ENCODE measurements around the gene INTS7.
A peak's percentile ranks its signal among the peaks of the same experiment; 100 is the strongest.

Gene INTS7, protein sequence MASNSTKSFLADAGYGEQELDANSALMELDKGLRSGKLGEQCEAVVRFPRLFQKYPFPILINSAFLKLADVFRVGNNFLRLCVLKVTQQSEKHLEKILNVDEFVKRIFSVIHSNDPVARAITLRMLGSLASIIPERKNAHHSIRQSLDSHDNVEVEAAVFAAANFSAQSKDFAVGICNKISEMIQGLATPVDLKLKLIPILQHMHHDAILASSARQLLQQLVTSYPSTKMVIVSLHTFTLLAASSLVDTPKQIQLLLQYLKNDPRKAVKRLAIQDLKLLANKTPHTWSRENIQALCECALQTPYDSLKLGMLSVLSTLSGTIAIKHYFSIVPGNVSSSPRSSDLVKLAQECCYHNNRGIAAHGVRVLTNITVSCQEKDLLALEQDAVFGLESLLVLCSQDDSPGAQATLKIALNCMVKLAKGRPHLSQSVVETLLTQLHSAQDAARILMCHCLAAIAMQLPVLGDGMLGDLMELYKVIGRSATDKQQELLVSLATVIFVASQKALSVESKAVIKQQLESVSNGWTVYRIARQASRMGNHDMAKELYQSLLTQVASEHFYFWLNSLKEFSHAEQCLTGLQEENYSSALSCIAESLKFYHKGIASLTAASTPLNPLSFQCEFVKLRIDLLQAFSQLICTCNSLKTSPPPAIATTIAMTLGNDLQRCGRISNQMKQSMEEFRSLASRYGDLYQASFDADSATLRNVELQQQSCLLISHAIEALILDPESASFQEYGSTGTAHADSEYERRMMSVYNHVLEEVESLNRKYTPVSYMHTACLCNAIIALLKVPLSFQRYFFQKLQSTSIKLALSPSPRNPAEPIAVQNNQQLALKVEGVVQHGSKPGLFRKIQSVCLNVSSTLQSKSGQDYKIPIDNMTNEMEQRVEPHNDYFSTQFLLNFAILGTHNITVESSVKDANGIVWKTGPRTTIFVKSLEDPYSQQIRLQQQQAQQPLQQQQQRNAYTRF

DNA sequence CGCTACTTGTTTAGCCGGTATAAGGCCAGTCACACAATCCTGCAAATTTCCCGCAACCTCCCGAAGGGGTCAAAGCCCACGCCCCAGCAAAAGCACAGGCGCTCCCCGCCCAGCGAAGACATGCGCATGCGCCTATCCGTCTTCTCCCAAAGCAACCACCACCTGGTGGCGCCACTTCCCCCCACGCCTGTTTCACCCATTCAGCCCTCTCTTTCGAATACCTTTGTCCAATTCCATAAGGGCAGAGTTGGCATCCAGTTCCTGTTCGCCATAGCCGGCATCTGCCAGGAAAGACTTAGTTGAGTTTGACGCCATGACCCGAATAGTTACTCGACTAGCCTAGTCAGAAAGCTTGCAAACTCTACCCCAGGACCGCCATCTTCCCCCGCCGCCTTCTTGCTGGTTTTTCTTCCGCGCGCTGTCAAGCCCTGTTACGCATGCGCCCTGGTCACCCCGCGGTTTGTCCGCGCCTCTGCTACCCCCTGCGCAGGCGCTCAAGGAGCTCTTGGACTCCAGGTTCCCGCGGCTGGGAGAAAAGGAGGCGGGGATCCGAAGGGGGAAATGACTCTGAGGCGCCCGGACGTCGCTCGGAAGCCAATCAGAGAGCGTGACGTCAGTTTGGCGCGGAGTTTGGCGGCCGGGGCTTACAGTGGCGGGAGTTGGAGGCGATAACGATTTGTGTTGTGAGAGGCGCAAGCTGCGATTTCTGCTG is at the start of gene INTS7, which contains the start of gene DTL:
TSS of gene INTS7 (minus strand) at position 435 of the 712 bp plus-strand sequence. CDS start at position 315, 120 bp downstream.
TSS of gene DTL (plus strand) at position 626 of the 712 bp plus-strand sequence. CDS start 143 bp downstream, outside the sequence.
- peak; percentile 99 for DNase-seq

DNA sequence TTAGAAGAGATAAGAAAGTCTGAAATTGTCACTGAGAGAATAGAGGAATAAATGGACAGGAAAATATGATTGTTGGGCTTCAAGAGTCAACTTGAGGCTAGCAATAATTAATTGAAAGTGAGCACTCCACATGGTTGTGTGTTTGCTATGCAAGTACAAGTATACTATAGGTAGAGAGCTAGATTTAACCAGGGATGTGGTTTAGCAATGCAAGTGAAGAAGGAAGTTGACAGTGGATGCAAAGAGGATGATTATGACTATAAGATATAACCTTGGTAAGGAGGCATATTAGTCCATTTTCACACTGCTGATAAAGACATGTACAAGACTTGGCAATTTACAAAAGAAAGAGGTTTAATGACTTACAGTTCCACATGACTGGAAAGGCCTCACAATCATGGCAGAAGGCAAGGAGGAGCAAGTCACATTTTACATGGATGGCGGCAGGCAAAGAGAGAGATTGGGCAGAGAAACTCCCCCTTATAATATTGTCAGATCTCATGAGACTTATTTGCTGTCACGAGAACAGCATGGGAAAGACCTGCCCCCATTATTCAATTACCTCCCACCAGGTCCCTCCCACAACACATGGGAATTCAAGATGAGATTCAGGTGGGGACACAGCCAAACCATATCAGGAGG is 47.5 kb upstream of the INTS7 start:
- DNase-seq, result no peak

DNA sequence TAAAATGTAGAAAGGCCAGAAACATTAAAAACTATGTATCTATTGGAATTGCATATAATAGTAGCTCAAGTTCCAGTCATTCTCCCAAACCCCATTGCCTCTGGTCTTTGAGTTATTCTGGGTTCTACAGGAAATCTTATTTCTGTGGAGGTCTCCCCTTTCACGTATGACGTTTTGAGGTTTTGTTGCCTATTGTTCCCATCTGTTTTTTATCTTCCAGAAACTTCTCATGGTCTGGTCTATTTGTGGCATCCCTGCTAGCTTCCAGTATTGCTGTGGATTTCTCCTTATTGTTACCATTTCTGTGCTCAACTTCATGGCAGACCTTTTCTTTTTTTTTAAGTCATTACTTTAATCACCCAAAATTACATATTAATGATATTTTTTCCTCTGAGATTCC is 43.5 kb upstream of the INTS7 start:
- no peak for DNase-seq

DNA sequence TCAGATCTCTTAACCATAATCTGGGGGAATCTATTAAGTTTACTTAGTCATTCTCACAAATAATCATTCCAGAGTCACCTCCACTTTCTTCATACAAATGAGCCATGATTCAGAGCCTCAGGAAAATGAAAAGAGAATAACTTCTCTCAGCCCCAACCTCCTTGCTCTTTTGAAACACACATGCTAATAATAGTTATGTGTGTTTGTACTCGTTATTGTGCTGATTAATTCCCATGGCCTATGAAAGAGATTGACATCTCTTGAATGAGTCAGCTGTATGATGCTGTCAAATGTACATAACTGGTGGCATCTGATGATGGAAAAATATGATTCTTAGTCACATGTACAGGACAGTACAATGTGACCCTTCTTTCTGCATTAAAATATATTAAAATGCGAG is 41.7 kb upstream of the INTS7 start:
- DNase-seq, result no peak

DNA sequence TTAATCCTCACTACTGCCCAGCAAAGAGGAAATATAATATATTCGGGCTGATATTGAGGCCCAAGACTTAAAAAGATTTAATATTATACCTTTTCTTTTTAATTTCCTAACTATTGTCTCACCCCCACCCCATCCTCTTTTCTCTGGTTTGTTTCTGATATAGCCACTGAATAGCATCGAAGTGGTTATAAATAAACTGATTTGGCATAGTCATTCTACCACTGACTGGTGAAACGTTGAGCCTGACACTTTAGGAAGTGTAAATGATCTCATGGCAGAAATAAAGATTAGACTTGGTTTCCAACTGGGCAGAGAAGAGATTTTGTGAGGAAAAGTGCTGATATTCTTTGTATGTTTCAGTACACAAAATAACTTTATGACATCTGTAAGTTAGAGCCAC is 39.5 kb upstream of the INTS7 start:
- no peak for DNase-seq

DNA sequence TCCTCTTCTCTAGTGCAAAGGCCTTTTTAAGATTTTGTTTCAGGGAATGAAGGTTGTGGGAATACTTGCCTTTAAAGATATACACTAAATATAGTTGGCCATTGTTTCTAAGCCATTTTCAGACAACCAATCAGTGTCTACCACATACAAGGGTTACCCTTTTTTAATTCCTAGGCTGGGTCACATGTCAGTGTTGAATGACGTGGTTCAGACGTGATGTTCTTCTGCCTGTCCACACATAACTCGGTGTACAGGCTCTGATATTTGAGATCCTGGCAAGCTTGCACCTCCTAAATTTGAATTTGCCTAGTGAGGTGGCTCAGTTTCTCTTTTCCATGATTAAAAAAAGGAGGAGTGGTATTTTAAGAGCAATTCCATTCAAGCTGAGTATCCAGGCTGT is 39.0 kb upstream of the INTS7 start:
- no peak for DNase-seq

DNA sequence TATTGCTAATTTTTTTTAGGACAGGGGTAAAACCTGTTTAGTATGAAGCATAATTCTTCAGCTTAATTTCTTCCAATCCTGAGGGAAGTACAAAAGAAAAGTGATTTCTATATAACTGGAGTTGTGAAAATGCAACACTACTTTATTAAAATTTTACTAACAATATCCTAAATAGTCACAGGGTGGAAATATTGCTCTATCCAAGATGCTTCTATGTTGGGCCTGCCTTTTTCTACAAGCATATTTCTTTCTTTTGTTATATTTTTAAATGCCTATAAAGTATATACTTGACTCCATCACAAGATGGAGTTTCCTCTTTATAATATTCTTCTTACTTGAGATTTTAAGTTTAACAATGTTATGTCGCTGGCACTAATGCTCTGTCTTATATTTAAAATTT is 38.1 kb upstream of the INTS7 start:
- DNase-seq, result no peak

DNA sequence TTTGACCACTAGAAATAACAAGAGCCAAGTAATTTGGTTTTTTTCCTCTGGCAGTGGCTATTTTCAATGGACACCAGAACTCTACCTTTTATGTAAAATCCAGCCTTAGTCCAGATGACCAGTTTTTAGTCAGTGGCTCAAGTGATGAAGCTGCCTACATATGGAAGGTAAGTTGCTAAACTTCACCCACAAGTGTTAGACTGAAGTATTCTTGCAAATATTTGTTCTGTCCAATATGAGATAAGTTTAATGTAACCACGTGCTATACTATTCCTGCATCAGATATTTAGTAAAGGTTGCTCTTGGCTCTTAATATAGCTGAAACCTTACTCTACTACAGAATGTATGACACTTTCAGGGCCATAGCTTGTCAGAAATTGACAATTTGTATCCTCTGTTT is 36.7 kb upstream of the INTS7 start:
- DNase-seq, result no peak

DNA sequence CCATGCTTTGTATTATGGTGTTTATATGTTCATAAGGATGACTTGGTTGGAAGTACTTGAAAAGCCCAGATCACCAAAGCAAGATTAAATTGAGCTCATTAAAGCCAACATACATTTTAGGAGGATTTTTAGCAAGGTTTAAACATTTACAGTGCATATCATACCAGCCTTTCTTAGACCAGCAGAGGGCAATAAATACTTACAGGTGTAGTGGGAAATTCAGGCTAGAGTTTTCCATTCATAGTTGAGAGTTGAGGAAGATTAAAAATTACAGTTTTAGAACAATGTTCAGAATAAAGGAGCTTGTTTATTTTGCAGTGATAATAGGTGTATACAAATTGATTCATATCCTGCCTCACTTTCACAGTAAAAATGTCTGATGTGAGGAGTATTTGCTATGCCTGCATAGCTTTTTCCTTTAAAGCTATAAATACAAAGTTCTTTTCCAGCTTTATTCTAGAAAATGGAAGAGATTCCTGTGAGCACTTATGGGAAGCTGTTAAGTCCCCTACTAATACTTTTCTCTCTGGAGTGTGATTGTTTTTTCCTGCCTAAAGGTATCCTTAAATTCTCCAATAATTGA is 35.5 kb upstream of the INTS7 start:
- peak; percentile 65 for DNase-seq

DNA sequence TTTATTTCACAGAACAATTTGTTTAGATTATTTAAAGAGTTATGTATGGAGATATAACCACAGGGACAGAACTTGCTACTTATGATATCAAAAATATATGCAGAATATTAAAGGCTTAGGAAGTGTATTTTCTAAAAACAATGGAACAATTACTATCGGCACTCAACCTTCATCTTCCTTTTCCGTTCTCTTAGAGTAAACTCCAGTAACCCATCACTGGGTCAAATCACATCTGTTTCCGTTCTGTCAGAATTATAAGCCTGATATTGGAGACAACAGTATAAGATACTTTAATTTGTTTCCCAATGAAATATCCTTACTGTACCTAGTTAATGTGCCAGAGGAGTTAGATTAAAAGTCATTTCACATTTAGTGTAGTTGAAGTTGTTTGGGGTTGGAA is 32.4 kb upstream of the INTS7 start:
- no peak for DNase-seq

DNA sequence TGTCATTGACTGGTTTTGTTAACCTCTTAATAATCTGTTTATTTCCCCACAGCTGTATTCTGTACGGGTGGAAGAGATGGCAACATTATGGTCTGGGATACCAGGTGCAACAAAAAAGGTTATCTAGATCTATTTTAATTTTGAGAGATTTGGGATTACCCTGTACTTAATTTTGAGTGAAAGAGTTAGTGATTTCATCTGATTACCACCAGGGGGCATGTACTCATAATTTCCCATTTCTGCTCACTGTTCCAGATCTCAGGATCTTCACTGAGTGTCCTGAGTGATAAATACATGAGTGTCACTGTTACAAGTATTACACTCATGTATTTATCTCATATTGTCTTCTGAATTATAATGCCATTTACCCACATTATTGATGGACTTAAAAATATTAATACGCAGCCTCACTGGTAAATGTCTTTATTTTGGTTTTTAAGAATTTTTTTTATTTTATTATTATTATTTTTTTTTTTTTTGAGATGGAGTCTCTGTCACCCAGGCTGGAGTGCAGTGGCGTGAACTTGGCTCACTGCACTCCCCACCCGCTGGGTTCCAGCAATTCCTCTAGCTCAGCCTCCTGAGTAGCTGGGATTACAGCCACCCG is 27.6 kb upstream of the INTS7 start:
- peak; percentile 48 for DNase-seq

DNA sequence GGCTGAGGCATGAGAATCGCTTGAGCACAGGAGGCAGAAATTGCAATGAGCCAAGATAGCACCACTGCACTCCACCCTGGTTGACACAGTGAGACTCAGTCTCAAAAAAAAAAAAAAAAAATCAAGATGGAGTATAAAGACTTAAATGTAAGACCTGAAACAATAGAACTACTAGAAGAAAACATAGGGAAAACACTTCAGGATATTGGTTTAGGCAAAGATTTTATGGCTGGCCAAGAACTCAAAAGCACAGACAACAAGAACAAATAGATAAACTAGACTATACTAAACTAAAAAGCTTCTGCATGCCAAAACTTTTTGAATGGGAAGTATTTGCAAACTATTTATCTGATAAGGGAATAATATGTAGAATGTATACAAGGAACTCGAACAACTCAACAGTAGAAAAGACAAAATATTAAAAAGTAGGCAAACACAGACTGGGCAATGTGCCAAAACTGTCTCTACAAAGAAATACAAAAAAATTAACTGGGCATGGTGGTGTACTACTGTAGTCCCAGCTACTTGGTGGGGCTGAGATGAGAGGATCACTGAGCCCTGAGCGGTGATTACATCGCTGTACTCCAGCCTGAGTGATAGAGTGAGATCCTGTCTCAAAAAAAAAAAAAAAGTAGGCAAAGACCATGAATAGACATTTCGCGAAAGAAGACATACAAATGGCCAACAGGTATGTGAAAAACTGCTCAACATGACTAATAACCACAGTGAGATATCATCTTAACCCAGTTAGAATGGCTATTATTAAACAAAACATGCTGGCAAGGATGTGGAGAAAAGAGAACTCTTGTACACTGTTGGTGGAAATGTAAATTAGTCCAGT is 25.5 kb upstream of the INTS7 start:
- no peak for DNase-seq

DNA sequence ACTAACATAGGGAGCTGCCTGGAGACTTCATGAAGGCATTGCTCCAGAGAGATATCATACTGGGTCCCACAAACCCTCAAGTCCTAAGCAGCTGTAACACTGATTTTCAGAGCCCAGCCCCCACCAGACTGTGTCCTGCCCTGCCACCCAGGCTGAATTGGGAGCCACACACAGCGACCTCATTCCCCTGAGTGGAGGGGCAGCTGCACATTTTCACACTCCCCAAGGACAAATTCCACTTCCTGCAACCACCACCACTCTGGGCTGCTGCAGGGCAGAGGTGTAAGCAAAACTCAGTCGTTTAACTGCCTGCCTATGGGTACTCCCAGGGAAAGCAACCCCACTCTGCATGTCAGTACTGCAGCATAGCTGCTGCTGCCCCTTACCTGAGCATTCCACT is 20.0 kb upstream of the INTS7 start:
- DNase-seq, result no peak

DNA sequence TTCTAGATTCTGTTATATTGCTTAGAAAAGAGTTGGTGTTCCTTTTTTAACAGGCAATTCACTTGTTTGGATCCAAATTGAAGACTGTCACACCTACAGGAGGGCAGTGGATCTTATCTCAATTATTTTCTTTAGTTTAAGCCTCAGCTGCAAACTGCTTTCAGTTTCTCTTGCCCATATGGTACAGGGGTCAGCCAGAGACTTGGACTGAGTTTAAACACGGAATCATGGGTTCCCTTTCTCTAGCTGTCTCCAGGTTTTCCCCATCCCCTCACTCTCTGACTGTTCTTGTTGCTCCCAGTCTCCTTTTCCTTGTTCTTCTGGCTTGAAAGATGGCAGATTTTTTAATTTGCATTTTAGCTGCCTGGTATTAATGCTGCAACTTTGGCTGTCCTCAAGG is 18.6 kb upstream of the INTS7 start:
- DNase-seq, result no peak

DNA sequence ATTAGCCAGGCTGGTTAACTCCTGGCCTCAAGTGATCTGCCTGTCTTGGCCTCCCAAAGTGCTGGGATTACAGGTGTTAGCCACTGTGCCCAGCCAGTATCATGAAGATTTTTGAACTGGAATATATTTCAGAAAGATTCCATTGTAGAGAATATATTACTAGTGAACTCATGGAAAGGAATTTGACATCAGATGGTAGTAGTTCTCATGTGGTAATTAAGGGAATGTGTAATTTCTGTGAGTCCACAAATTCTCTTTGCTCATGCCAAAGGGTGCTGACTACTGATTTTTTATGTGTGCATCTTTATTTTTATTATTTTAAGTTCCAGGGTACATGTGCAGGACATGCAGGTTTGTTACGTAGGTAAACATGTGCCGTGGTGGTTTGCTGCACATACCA is 10.6 kb upstream of the INTS7 start:
- no peak for DNase-seq

DNA sequence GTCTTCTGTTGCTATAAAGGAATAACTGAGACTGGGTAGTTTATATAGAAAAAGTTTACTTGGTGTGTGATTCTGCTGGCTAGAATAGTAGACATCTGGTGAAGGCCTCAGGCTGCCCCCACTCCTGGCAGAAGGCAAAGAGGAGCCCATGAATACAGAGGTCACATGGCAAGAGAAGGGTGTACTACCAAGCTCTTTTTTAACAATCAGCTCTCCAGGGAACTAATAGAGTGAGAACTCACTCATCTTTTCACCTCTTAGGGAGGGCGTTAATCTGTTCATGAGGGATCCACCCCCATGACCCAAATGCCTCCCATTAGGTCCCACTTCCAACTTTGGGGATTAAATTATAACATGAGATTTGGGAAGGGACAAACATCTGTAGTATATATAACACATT is 9.5 kb upstream of the INTS7 start:
- no peak for DNase-seq

DNA sequence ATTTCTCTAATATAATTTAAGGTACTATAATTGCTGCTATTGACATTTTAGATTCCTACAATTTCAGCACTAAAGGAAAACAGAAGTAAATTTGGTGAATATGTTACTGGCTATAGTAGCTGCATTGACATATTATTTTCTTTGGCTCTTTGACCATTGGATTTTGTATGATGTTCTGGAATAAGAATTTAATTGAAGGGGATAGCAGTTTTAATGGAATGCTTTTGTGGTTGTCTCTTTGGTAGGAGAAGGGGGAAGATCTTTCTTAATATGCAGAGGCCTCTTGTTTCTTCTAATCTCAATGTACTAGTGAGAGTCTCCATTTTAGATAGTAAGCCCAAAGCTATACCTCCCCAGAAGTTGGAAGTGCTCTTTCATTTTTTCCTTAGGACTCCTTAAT is 7.1 kb upstream of the INTS7 start:
- no peak for DNase-seq

DNA sequence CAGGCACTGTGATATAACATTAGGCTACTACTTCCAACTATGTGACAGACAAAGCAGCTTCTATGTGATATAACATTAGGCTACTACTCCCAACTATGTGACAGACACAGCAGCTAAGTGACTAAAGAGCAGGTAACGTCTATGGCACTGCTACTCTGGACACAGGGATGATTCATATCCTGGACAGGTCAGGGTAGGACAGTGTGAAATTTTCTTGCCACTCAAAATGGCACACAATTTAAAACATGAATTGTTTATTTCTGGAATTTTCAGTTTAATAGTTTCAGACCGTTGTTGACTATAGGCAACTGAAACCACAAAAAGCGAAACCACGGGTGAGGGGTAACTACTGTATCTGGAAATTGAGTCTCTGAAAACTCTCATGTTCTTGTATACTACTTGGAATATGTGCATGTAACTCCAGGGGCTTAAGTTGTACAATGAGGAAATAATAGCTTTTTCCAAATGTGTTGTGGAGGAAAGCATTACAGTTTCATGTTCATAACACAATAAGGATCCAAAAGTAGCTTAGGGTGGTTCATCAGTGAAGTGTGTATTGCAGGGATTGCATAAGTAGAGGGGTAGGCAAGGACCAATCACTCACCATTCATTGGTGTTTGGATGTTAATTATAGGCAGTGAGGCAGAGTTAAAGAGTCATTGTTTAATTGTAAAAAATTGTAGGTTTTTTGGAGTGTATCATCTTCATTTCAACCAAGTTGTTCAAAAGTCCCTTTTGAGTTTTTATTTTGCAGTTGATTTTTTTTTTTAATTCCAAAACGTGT is 5.5 kb upstream of the INTS7 start:
- no peak for DNase-seq

DNA sequence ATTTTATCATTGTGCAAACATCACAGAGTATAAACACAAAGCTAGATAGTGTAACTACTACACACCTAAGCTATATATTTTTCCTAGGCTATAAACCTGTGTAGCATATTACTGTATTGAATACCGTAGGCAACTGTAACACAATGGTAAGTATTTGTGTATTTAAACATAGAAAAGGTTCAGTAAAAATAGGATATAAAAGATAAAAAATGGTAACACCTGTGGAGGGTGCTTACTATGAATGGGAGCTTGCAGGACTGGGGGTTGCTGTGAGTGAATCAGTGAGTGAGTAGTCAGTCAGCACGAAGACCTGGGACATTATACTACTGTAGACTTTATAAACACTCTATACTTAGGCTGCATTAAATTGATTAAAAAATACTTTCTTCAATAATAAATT is 4.3 kb upstream of the INTS7 start:
- no peak for DNase-seq

DNA sequence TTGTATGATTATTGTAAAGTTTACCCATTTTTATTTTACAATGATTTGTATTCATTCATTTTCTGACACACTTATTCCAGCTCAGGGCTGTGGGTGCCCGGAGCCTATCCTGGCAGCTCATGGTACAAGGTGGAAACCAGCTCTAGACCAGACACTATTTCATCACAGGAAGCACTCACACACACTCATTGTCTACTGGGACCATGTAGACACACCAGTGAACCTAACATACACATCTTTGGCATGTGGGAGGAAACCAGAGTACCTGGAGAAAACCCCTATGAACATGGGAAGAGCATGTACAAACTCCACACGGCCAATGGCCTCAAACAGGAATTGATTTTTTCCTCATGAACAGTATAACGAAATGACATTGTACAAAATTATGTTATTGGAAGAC is 2.5 kb upstream of the INTS7 start:
- peak; percentile 36 for DNase-seq

Data from CD4-positive, alpha-beta T cell treated with Interleukin-10 for 1 hour (primary cell).